Prostate gland (tissue), 2 donors: Measurements from ENCODE around the gene VPS16.

Experiments used
- POLR2A ChIP-seq: fragments of 450-650 bp; IDR thresholded peaks from one replicate; pipeline ENCODE4 v1.6.1; 2016; ENCODE audit warnings: antibody characterized with exemption, mild to moderate bottlenecking
- TF ChIP-seq, protein P1 (sequence below), 4 experiments: fragments of 200-600 bp in 2 of 4; fragments of 450-650 bp in 2 of 4; sonication (generic) in 2 of 4; IDR thresholded peaks; 1 replicate in 3 of 4; 2 replicates in 1 of 4; pipeline ENCODE4 v1.5.1; 2016 to 2019; ENCODE audit warnings: antibody characterized with exemption in 4 of 4, mild to moderate bottlenecking in 2 of 4, moderate library complexity in 2 of 4

DNA sequence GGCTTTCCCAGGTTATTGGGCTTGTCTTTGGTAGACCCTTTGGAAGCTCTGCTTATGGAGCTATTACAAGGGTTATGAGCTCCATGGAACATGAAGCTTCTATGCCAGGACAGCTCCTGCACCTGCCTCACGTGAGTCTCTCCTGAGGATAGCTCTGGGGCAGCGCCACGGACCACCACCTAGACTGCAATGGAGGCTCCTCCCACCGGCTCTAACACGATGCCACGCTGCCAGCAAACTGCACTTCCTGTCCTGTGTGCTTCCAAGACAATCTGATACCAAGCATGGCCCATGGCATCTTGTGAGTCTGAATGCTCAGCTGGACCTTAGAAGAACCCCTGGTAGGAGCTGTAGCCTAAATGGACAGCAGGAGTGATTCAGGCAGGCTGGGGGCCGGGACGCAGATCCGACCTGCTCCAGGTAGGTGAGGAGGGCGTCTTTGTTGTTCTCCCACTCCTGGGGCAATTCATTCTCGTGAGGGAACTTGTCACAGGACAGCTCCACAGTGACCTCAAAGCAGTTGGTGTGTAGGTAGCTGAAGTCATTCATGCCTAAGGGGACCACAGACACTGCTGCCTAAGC lies 45.6 kb upstream of the VPS16 start:
- TF ChIP-seq, protein P1, sequence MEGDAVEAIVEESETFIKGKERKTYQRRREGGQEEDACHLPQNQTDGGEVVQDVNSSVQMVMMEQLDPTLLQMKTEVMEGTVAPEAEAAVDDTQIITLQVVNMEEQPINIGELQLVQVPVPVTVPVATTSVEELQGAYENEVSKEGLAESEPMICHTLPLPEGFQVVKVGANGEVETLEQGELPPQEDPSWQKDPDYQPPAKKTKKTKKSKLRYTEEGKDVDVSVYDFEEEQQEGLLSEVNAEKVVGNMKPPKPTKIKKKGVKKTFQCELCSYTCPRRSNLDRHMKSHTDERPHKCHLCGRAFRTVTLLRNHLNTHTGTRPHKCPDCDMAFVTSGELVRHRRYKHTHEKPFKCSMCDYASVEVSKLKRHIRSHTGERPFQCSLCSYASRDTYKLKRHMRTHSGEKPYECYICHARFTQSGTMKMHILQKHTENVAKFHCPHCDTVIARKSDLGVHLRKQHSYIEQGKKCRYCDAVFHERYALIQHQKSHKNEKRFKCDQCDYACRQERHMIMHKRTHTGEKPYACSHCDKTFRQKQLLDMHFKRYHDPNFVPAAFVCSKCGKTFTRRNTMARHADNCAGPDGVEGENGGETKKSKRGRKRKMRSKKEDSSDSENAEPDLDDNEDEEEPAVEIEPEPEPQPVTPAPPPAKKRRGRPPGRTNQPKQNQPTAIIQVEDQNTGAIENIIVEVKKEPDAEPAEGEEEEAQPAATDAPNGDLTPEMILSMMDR (IDR thresholded peaks at IDR 0.05) = no peak
- TF ChIP-seq POLR2A = no peak
